Fibroblast of lung (primary cell): ENCODE measurements around the gene SRPK2. TPM values are rescaled to one million over a fixed set of nuclear protein-coding genes. Genes with fewer than 3 reads are reported as not detected.
A peak's percentile ranks its signal among the peaks of the same experiment; 100 is the strongest.

Experiments used
- DNase-seq, 2 donors: peaks; one replicate each; pipeline versions ENCODE4 v3.0.0 to v3.0.0-alpha.2; 2010; ENCODE audit warnings: low read depth in 2 of 2
- H2AFZ ChIP-seq: 2 replicates; pipeline ENCODE4 v1.5.1; 2012; ENCODE audit warnings: low read length, control low read depth, inconsistent platforms
- H3K27ac ChIP-seq: 2 replicates; pipeline ENCODE4 v1.5.1; 2011; ENCODE audit warnings: low read length, control low read depth; ENCODE audit not compliant: insufficient read depth
- H3K27me3 ChIP-seq: 2 replicates; pipeline ENCODE4 v1.5.1; 2011; ENCODE audit warnings: mild to moderate bottlenecking, low read length; ENCODE audit not compliant: control insufficient read depth, insufficient read depth
- H3K36me3 ChIP-seq: 2 replicates; pipeline ENCODE4 v1.5.1; 2011; ENCODE audit warnings: low read length; ENCODE audit not compliant: control insufficient read depth, insufficient read depth
- H3K4me1 ChIP-seq: 2 replicates; pipeline ENCODE4 v1.5.1; 2011; ENCODE audit warnings: low read length; ENCODE audit not compliant: control insufficient read depth, insufficient read depth; ENCODE audit errors: extremely low read depth
- H3K4me2 ChIP-seq: 2 replicates; pipeline ENCODE4 v1.5.1; 2011; ENCODE audit warnings: low read length, control low read depth; ENCODE audit not compliant: insufficient read depth; ENCODE audit errors: extremely low read depth
- H3K4me3 ChIP-seq, 4 experiments: fragments of 200-600 bp in 1 of 4; sonication (generic) in 1 of 4; replicated peaks in 1 of 4; 2 replicates each; pipeline ENCODE4 v1.5.1; 2011 to 2016; ENCODE audit warnings: low read length in 4 of 4, low read depth in 3 of 4, mild to moderate bottlenecking in 3 of 4, control low read depth in 2 of 4, inconsistent platforms in 1 of 4, mixed read lengths in 1 of 4; ENCODE audit not compliant: insufficient read depth in 1 of 4; ENCODE audit errors: control extremely low read depth in 1 of 4
- H3K79me2 ChIP-seq: 2 replicates; pipeline ENCODE4 v1.5.1; 2012; ENCODE audit warnings: mild to moderate bottlenecking, low read length, inconsistent platforms; ENCODE audit not compliant: control insufficient read depth, insufficient read depth
- H3K9ac ChIP-seq: 2 replicates; pipeline ENCODE4 v1.5.1; 2011; ENCODE audit warnings: mild to moderate bottlenecking, low read length, control low read depth; ENCODE audit not compliant: insufficient read depth
- H3K9me3 ChIP-seq: 2 replicates; pipeline ENCODE4 v1.5.1; 2012; ENCODE audit warnings: low read depth, low read length; ENCODE audit not compliant: control insufficient read depth, insufficient read depth
- H4K20me1 ChIP-seq: 2 replicates; pipeline ENCODE4 v1.5.1; 2011; ENCODE audit warnings: low read length; ENCODE audit not compliant: control insufficient read depth, insufficient read depth; ENCODE audit errors: extremely low read depth
- CTCF ChIP-seq, 2 donors: IDR thresholded peaks in 1 of 2; conservative IDR thresholded peaks in 1 of 2; 1 replicate in 1 of 2; 2 replicates in 1 of 2; pipeline ENCODE4 v1.5.1; 2011 to 2012; ENCODE audit warnings: low read length in 2 of 2, control low read depth in 1 of 2, inconsistent platforms in 1 of 2, low read depth in 1 of 2, mild to moderate bottlenecking in 1 of 2
- EZH2 ChIP-seq: IDR thresholded peaks from 2 replicates; pipeline ENCODE4 v1.5.1; 2012; ENCODE audit warnings: low read length, control low read depth, mild to moderate bottlenecking; ENCODE audit errors: missing control alignments
- polyA plus RNA-seq, 2 donors: library from polyadenylated mRNA; depleted of rRNA in 1 of 2; stranded (reverse) in 1 of 2; unstranded in 1 of 2; fragments of >200 nt; gene quantifications; 2 replicates each; pipeline ENCODE4 v1.2.1, GENCODE V29; 2011 to 2012; ENCODE audit warnings: missing spikeins in 1 of 2
- total RNA-seq: library from RNA; depleted of rRNA; stranded (reverse); fragments of >200 nt; gene quantifications from 2 replicates; pipeline ENCODE4 v1.2.1, GENCODE V29; 2014

Gene SRPK2
- total and polyA plus RNA-seq, 2 donors (not counting 1 experiment from before 2014, with no cell fraction given) = 27.8 to 61.8 TPM

DNA sequence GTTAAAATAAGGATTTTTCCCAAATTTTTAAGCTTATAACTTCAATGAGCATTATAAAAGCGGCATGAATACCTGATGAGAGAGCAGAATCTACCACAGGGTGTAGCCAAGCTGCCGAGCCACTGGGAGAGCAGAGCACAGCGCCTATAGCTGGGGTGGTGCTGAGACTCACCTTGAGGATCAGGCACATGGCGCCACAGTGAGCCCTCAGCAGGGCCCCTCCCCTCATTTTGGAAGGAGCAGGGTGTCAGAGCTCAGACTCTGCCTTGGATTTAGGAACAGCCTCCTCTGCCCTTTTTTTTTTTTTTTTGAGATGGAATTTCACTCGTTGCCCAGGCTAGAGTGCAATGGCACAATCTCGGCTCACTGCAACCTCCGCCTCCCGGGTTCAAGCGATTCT is 118.6 kb downstream of the SRPK2 start:
- H3K9ac ChIP-seq = no peak overlapping the region
- H3K4me1 ChIP-seq = peaks cover 2% of the 10 kb centered on the region
- H4K20me1 ChIP-seq = peaks cover 2% of the 10 kb centered on the region
- H3K27me3 ChIP-seq = no peaks in the 10 kb centered on the region
- H3K9me3 ChIP-seq = no peaks in the 10 kb centered on the region
- H3K79me2 ChIP-seq = peaks cover 17% of the 10 kb centered on the region
- H3K4me3 ChIP-seq = no peak overlapping the region
- no peak overlapping the region for H2AFZ ChIP-seq
- H3K27ac ChIP-seq = no peak overlapping the region
- TF ChIP-seq CTCF (conservative IDR thresholded peaks at IDR 0.05 in 1 of 2, IDR thresholded peaks at IDR 0.05 in 1 of 2; ENCODE audit: low read depth in 1 of 2, low read length in 2 of 2) (no peak), EZH2 (no peak)
- no peak for DNase-seq
- H3K36me3 ChIP-seq = no peaks in the 10 kb centered on the region
- no peak overlapping the region for H3K4me2 ChIP-seq

DNA sequence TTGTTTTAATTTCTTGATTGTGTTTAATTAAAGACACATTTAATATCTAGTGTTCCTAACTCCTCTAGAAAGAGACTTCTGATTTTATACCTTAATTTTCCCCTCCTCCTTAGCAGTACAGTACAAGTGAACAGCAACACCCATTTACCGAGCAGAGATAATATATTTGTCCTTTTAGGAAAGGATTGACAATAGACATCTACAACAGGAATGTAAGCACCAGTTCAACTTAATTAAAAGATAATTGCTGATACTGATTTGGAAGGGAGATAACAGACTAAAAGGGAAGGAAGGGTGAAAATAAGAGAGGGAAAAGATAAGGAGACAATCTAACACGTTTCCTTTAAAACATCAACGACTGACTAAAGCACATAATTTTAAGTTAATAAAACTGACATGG is 119.3 kb downstream of the SRPK2 start:
- Histone ChIP-seq H3K4me1 (peaks cover 2% of the 10 kb centered on the region), H3K4me3 (peak overlapping the region; percentile 24 to 75 (median 54)), H3K4me2 (peak overlapping the region; percentile 67), H3K9me3 (no peaks in the 10 kb centered on the region), H3K27me3 (no peaks in the 10 kb centered on the region), H3K9ac (no peak overlapping the region), H3K79me2 (peaks cover 17% of the 10 kb centered on the region), H3K36me3 (no peaks in the 10 kb centered on the region), H4K20me1 (peaks cover 2% of the 10 kb centered on the region), H3K27ac (peak overlapping the region; percentile 42), H2AFZ (no peak overlapping the region)
- DNase-seq = no peak
- TF ChIP-seq CTCF (conservative IDR thresholded peaks at IDR 0.05 in 1 of 2, IDR thresholded peaks at IDR 0.05 in 1 of 2; ENCODE audit: low read depth in 1 of 2, low read length in 2 of 2) (no peak), EZH2 (no peak)

GRCh38 chr7:105268511-105269392 is 120.0 kb downstream of the SRPK2 start:
- H3K9ac ChIP-seq = no peak overlapping the region
- no peaks in the 10 kb centered on the region for H3K9me3 ChIP-seq
- peak overlapping the region; percentile 76 for H3K4me2 ChIP-seq
- H3K36me3 ChIP-seq = no peaks in the 10 kb centered on the region
- TF ChIP-seq EZH2 (no peak), CTCF (conservative IDR thresholded peaks at IDR 0.05 in 1 of 2, IDR thresholded peaks at IDR 0.05 in 1 of 2; ENCODE audit: low read depth in 1 of 2, low read length in 2 of 2) (no peak)
- H3K79me2 ChIP-seq = peaks cover 19% of the 10 kb centered on the region
- no peaks in the 10 kb centered on the region for H3K27me3 ChIP-seq
- H3K27ac ChIP-seq = peak overlapping the region; percentile 42
- H3K4me3 ChIP-seq = peak overlapping the region; percentile 24 to 75 (median 54)
- H3K4me1 ChIP-seq = peaks cover 2% of the 10 kb centered on the region
- H2AFZ ChIP-seq = no peak overlapping the region
- peaks cover 2% of the 10 kb centered on the region for H4K20me1 ChIP-seq
- peak; percentile 70 to 80 for DNase-seq
